ENCODE measurements around the gene PUS1. TPM values are rescaled to one million over a fixed set of nuclear protein-coding genes. Genes with fewer than 3 reads are reported as not detected.
A peak's percentile ranks its signal among the peaks of the same experiment; 100 is the strongest.

Gene PUS1
- total and polyA plus RNA-seq, 8 donors, result 7.6 to 35.4 (median 14.7) TPM

DNA sequence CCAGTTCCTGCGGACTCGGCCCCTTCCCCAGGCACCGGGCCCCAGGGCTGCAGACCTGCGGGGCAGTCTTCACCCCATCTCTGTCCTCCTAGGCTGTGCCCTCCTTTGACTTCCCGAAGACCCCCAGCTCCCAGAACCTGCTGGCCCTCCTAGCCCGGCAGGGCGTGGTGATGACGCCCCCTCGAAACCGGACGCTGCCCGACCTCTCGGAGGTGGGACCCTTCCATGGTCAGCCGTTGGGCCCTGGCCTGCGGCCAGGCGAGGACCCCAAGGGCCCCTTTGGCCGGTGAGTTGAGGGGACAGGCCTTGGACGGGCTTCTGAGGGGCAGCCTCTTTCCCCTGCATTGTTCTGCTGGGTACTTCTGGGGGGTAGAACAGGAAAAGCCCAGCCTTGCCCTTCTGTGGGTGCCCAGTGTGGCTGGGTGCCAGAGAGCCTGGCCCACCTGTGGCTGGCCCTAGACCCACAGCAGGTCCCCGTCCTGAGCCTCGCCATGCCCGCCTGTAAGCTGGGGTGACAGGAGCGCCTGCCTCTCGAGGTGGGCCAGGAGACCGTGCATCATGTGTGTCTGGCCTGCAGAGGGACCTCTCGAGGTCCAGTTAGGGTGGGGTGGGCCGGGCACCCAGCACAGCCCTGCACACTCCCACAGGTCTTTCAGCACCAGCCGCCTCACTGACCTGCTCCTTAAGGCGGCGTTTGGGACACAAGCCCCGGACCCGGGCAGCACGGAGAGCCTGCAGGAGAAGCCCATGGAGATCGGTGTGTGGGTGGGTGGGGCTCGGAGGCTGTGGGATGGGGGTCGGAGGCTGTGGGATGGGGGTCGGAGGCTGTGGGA is 12.6 kb upstream of the PUS1 start:
- intact Hi-C loops (cut with DNase I), result no loop called here
- H3K27me3 ChIP-seq, result no peaks in the 10 kb centered on the region
- H3K9me3 ChIP-seq, result no peaks in the 10 kb centered on the region
- FAIRE-seq (no peak), DNase-seq (peak in 2 of 6 donors; percentile 57 to 85), ATAC-seq (no peak)
- WGBS, 2 donors, result 88 to 91% methylated on average over 36 of the region's 36 CpGs
- no peak overlapping the region for H3K4me3 ChIP-seq
- TF ChIP-seq, protein P1, sequence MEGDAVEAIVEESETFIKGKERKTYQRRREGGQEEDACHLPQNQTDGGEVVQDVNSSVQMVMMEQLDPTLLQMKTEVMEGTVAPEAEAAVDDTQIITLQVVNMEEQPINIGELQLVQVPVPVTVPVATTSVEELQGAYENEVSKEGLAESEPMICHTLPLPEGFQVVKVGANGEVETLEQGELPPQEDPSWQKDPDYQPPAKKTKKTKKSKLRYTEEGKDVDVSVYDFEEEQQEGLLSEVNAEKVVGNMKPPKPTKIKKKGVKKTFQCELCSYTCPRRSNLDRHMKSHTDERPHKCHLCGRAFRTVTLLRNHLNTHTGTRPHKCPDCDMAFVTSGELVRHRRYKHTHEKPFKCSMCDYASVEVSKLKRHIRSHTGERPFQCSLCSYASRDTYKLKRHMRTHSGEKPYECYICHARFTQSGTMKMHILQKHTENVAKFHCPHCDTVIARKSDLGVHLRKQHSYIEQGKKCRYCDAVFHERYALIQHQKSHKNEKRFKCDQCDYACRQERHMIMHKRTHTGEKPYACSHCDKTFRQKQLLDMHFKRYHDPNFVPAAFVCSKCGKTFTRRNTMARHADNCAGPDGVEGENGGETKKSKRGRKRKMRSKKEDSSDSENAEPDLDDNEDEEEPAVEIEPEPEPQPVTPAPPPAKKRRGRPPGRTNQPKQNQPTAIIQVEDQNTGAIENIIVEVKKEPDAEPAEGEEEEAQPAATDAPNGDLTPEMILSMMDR (IDR thresholded peaks at IDR 0.05), result no peak
- H3K36me3 ChIP-seq, result peaks cover 0 to 86% (median 65%) of the 10 kb centered on the region in 3 donors
- H3K4me1 ChIP-seq, result peaks cover 0 to 6% (median 0%) of the 10 kb centered on the region in 3 donors
- H3K27ac ChIP-seq, result no peak overlapping the region

DNA sequence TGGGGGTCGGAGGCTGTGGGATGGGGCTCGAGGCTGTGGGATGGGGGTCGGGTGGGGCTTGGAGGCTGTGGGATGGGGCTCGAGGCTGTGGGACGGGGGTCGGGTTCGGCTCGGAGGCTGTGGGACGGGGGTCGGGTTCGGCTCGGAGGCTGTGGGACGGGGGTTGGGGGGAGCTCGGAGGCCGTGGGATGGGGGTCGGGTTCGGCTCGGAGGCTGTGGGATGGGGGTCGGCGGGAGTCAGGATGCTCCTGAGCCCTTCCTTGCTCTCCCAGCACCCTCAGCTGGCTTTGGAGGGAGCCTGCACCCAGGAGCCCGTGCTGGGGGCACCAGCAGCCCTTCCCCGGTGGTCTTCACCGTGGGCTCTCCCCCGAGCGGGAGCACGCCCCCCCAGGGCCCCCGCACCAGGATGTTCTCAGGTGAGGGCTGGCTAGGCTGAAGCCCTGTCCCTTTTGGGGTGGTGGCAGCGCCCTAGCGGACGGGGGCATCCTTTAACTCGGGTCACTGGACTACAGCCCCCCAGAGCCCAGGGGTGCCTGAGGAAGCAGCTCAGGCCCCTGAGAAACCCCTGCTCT is 11.9 kb upstream of the PUS1 start:
- H3K4me1 ChIP-seq, result peaks cover 0 to 2% (median 0%) of the 10 kb centered on the region in 3 donors
- H3K36me3 ChIP-seq, result peaks cover 0 to 83% (median 61%) of the 10 kb centered on the region in 3 donors
- H3K4me3 ChIP-seq, result no peak overlapping the region
- no peak overlapping the region for H3K27ac ChIP-seq
- H3K27me3 ChIP-seq, result no peaks in the 10 kb centered on the region
- TF ChIP-seq, protein P1 (IDR thresholded peaks at IDR 0.05), result no peak
- DNase-seq, result peak in 2 of 6 donors; percentile 45 to 74
- no peaks in the 10 kb centered on the region for H3K9me3 ChIP-seq
- ATAC-seq, result no peak
- 81 to 85% methylated on average over 27 to 31 of the region's 31 CpGs for WGBS, 2 donors
- intact Hi-C loops (cut with DNase I), result no loop called here
- FAIRE-seq, result no peak

DNA sequence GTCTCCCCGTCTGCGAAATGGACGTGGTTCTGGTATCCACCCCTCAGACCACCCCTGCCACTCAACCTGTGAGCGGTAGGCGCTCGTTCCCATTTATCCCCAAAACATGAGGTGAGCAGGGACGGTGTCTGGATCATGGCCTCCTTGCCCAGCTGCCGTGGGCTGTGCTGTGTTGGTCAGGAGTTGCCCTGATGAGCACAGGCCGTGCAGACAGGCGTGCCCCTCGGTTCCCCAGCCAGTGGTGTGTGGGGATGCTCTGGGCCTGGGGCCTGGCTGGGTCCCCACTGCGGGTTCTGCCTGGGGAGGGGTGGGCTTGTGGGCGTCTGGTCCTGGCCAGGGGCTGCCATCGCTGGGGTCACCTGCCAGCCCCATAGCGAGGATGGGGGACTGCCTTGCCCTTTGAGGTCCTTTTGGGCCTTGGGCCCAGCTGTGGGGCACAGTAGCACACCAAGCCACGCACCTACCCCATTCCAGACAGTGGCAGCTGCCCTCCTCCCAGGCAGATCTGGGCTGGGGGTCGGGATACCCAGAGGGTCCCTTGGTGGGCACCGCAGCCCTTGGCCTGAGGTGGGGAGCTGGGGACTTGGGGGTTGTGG is 11.3 kb upstream of the PUS1 start:
- H3K36me3 ChIP-seq, result peaks cover 0 to 77% (median 56%) of the 10 kb centered on the region in 3 donors
- no peak for FAIRE-seq
- WGBS, 2 donors, result 94 to 97% methylated on average over 18 of the region's 18 CpGs

DNA sequence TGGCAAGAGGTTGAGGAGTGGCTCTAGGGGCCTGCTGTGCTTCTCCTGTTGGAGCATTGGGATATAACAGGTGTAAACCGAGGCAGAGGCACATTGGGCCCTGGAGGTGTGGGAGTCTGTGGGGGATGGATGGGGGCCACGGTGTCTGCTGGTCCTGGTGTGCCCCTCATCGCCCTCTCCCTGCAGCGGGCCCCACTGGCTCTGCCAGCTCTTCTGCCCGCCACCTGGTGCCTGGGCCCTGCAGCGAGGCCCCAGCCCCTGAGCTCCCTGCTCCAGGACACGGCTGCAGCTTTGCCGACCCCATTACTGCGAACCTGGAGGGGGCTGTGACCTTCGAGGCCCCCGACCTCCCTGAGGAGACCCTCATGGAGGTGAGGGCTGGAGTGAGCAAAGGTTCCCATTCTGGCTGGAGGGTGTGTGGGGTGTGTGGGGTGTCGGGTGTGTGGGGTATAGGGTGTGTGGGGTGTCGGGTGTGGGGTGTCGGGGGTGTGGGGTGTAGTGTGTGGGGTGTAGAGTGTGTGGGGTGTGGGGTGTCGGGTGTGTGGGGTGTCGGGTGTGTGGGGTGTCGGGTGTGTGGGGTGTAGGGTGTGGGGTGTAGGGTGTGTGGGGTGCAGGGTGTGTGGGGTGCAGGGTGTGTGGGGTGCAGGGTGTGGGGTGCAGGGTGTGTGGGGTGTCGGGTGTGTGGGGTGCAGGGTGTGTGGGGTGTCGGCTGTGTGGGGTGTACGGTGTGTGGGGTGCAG is 10.6 kb upstream of the PUS1 start:
- TF ChIP-seq, protein P1 (IDR thresholded peaks at IDR 0.05), result no peak
- ATAC-seq, result no peak
- Histone ChIP-seq H3K4me3 (no peak overlapping the region), H3K9me3 (no peaks in the 10 kb centered on the region), H3K36me3 (peaks cover 0 to 70% (median 52%) of the 10 kb centered on the region in 3 donors), H3K27ac (no peak overlapping the region), H3K4me1 (no peaks in the 10 kb centered on the region), H3K27me3 (no peaks in the 10 kb centered on the region)
- peak in 2 of 6 donors; percentile 24 to 55 for DNase-seq
- intact Hi-C loops (cut with DNase I), result no loop called here
- no peak for FAIRE-seq
- WGBS, 2 donors, result 88 to 92% methylated on average over 18 to 20 of the region's 20 CpGs

More for the DNA sequence above, 11.3 kb upstream of the PUS1 start:
- Histone ChIP-seq H3K4me3 (no peak overlapping the region), H3K27ac (no peak overlapping the region), H3K4me1 (no peaks in the 10 kb centered on the region), H3K9me3 (no peaks in the 10 kb centered on the region), H3K27me3 (no peaks in the 10 kb centered on the region)
- no peak for ATAC-seq
- DNase-seq, result peak in 2 of 6 donors; percentile 42 to 77
- TF ChIP-seq, protein P1 (IDR thresholded peaks at IDR 0.05), result no peak
- intact Hi-C loops (cut with DNase I), result no loop called here
